HepG2 (cell line): ENCODE results near the gene ATRIP. TPM values are rescaled to one million over a fixed set of nuclear protein-coding genes. Genes with fewer than 3 reads are reported as not detected.

Experiments
- CHCHD3 ChIP-seq: sonication (generic); formaldehyde crosslinking; IDR thresholded peaks from 2 replicates; pipeline ENCODE4 v1.8.0; 2022; ENCODE audit warnings: mild to moderate bottlenecking, missing genetic modification reagents, moderate library complexity
- FOSL1 ChIP-seq: sonication (generic); formaldehyde crosslinking; IDR thresholded peaks from 2 replicates; pipeline ENCODE4 v1.9.0; 2021; ENCODE audit warnings: missing genetic modification reagents, borderline replicate concordance
- HNF1A ChIP-seq, 2 experiments: sonication (generic) in 1 of 2; formaldehyde crosslinking in 1 of 2; IDR thresholded peaks; 2 replicates each; pipeline versions ENCODE4 v1.4.0 to v1.6.1; 2016 to 2020; ENCODE audit warnings: borderline replicate concordance in 1 of 2, low read depth in 1 of 2, mild to moderate bottlenecking in 1 of 2, missing genetic modification reagents in 1 of 2
- MNT ChIP-seq: fragments of 450-650 bp; IDR thresholded peaks from 2 replicates; pipeline ENCODE4 v1.6.1; 2016
- PREB ChIP-seq: sonication (generic); formaldehyde crosslinking; IDR thresholded peaks from 2 replicates; pipeline ENCODE4 v1.4.0; 2020; ENCODE audit warnings: missing genetic modification reagents
- YEATS4 ChIP-seq: sonication (generic); formaldehyde crosslinking; IDR thresholded peaks from 2 replicates; pipeline ENCODE4 v1.4.0; 2020; ENCODE audit warnings: missing genetic modification reagents, borderline replicate concordance
- ZFP1 ChIP-seq: IDR thresholded peaks from 2 replicates; pipeline ENCODE4 v1.6.1; 2016
- ZNF558 ChIP-seq: sonication (generic); formaldehyde crosslinking; IDR thresholded peaks from 2 replicates; pipeline ENCODE4 v1.9.0; 2022; ENCODE audit warnings: mild to moderate bottlenecking, missing genetic modification reagents, borderline replicate concordance
- ZNF574 ChIP-seq: sonication (generic); formaldehyde crosslinking; IDR thresholded peaks from 2 replicates; pipeline ENCODE4 v1.4.0; 2020; ENCODE audit warnings: missing genetic modification reagents
- ZNF605 ChIP-seq: sonication (generic); formaldehyde crosslinking; IDR thresholded peaks from 2 replicates; pipeline ENCODE4 v1.8.0; 2022; ENCODE audit warnings: mild to moderate bottlenecking, missing genetic modification reagents
- ZNF646 ChIP-seq: sonication (generic); formaldehyde crosslinking; IDR thresholded peaks from 2 replicates; pipeline ENCODE4 v1.9.0; 2021; ENCODE audit warnings: mild to moderate bottlenecking, missing genetic modification reagents
- polyA plus RNA-seq, 8 experiments: library from polyadenylated mRNA; depleted of rRNA in 3 of 8; stranded (reverse) in 7 of 8; unstranded in 1 of 8; fragments of >200 nt; fragmentation: Illumina TruSeq in 4 of 8; extraction: Trizol in 4 of 8; gene quantifications; 2 replicates each; pipeline versions ENCODE4 v1.2.1 to v1.2.3, GENCODE V29; 2011 to 2016; ENCODE audit warnings: low read depth in 4 of 8, missing spikeins in 1 of 8, mixed read lengths in 1 of 8; ENCODE audit not compliant: insufficient read depth in 1 of 8
- total RNA-seq, 5 experiments: library from RNA; depleted of rRNA; stranded (reverse); fragments of >200 nt; fragmentation: Illumina TruSeq; extraction: Trizol; gene quantifications; 2 replicates each; pipeline ENCODE4 v1.2.3, GENCODE V29; 2016; ENCODE audit warnings: low read depth in 1 of 5

The ATRIP gene
- total and polyA plus RNA-seq, 2 of the 13 experiments (the other 11 are each of a cell fraction or from before 2014, with no cell fraction given), result 5.1 to 12.5 TPM

GRCh38 chr3:48435774-48436476 lies 10.6 kb upstream of the ATRIP start (continued):
- TF ChIP-seq MNT, result no peak
- TF ChIP-seq ZNF558, result no peak
- TF ChIP-seq CHCHD3 (CRISPR knock-in tag), result no peak
- TF ChIP-seq YEATS4, result 0 out of 2 replicates have a peak, but pooled peaks have one; percentile 31
- TF ChIP-seq ZNF646 (CRISPR knock-in tag), result no peak
- no peak for TF ChIP-seq FOSL1
- TF ChIP-seq ZNF605 (CRISPR knock-in tag), result no peak
- TF ChIP-seq ZFP1, result 0 out of 2 replicates have a peak, but pooled peaks have one; percentile 54
- peak; percentile 74 for TF ChIP-seq ZNF574 (CRISPR knock-in tag)
- no peak for TF ChIP-seq PREB
- TF ChIP-seq HNF1A (IDR thresholded peaks at IDR 0.05; ENCODE audit: low read depth), result no peak
- TF ChIP-seq HNF1A (CRISPR knock-in tag; IDR thresholded peaks at IDR 0.05; ENCODE audit: borderline replicate concordance), result no peak
